ENCODE data around the gene SFTPB. TPM values are rescaled to one million over a fixed set of nuclear protein-coding genes. Genes with fewer than 3 reads are reported as not detected.
A peak's percentile ranks its signal among the peaks of the same experiment; 100 is the strongest.

SFTPB gene
- total and polyA plus RNA-seq, 5 donors from 2014 or later = not detected

DNA sequence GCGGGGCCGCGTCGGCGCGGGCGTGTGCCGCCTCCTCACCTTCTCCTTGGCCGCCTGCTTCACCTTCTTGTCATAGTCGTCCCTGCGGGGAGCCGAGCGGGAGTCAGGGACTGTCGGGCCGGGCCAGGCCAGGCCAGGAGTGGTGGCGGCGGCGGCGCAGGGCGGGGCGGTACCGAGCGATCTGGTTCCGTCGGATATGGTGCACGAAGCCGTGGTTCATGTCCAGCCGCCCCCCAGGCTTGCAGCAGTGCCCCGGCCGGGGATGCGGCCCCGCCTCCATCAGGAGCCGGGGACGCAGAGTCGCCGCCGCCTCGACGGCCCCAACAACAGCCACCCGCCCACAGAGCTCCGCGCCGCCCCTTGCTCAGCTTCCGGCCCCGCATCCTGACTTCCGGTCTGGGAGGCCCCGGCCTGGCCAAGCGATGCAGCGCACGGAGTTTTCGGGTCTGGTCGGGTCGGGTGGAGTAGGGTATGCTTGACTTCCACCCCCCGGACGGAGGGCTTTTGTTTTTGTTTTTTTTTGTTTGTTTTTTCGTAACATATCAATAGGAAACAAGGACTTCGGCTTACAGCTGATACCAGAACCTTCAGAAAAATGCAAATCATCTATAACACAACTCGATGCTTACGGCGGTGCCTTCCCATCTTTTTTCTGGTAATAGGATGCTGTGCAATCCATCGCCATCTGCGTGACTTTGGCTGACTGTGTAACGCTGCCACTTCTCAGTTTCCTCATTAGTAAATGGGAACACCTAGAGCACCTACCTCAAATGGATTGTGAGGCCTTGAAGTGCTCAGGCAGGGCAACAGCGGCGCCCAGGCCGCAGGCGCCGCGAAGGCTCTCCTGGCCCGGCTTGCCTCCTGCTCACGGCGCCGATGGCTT lies 56.1 kb downstream of the SFTPB start, which contains the start of gene C2orf68:
Gene C2orf68, minus strand, starts transcription at position 362 of the 883 bp plus-strand sequence. Its CDS starts 82 bp downstream, at position 280.
- H3K4me1 ChIP-seq (ENCODE audit: control insufficient read depth, insufficient read depth, low read length, poor library complexity, severe bottlenecking) = peaks cover 22% of the 10 kb centered on the region
- H3K27ac ChIP-seq (ENCODE audit: insufficient read depth, low read length, poor library complexity, severe bottlenecking) = peak within 1 kb of the TSS; percentile 76
- ATAC-seq (ENCODE audit: low read depth in 2 of 2) (peak; percentile 62 to 71), DNase-seq (peak; percentile 79 to 92 (median 82))
- no peaks in the 10 kb centered on the region for H3K9me3 ChIP-seq (ENCODE audit: control insufficient read depth in 2 of 2, low read length in 2 of 2)
- no peaks in the 10 kb centered on the region for H3K27me3 Mint-ChIP-seq
- H3K4me3 Mint-ChIP-seq = peak within 1 kb of the TSS; percentile 98 to 99 (median 99)
- no peaks in the 10 kb centered on the region for H3K9me3 Mint-ChIP-seq
- H3K27me3 ChIP-seq (ENCODE audit: control insufficient read depth, insufficient read depth, low read length) = no peaks in the 10 kb centered on the region
- peaks cover 23% of the 10 kb centered on the region for H3K36me3 ChIP-seq (ENCODE audit: control insufficient read depth, insufficient read depth, low read length)
- peaks cover 17% of the 10 kb centered on the region for H3K36me3 Mint-ChIP-seq
- H3K27ac Mint-ChIP-seq = peak within 1 kb of the TSS; percentile 93 to 97 (median 95)
- H3K4me3 ChIP-seq (ENCODE audit: low read depth, low read length) = peak within 1 kb of the TSS; percentile 92
- H3K4me1 Mint-ChIP-seq = peaks cover 4 to 50% (median 26%) of the 10 kb centered on the region in 4 donors

DNA sequence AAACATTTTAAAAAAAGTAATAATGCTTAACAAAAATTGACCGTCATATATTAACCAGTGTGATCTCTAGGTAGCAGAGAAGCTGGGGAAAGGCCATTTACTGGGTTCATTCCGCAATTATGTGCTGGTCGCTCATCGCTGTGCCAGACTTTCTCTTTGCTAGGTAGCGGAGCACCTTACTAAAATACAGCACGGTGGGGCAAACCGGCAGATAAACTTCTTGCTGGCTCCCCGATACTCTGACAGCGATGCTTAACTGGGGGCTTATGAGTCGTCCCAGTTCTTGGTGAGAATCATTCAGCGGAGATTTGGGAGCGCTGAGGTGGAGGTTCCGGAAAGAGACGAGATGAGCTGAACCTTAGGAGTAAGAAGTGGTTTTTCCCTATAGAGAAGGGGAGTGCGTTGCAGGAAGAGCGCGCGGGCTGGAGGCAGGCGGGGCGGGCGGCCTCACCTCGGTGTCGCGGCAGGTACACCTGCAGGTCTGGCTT lies 56.7 kb downstream of the SFTPB start:
- Mint-ChIP-seq H3K4me3 (peak overlapping the region; percentile 98 to 99 (median 99)), H3K27me3 (no peaks in the 10 kb centered on the region), H3K4me1 (peaks cover 4 to 53% (median 26%) of the 10 kb centered on the region in 4 donors), H3K9me3 (no peaks in the 10 kb centered on the region), H3K36me3 (peaks cover 17% of the 10 kb centered on the region), H3K27ac (peak overlapping the region; percentile 92 to 97 (median 93))
- H3K27me3 ChIP-seq (ENCODE audit: control insufficient read depth, insufficient read depth, low read length) = no peaks in the 10 kb centered on the region
- DNase-seq (peak in 1 of 3 donors; percentile 29), ATAC-seq (ENCODE audit: low read depth in 2 of 2) (peak in 1 of 2 donors; percentile 3)
- no peaks in the 10 kb centered on the region for H3K9me3 ChIP-seq (ENCODE audit: control insufficient read depth in 2 of 2, low read length in 2 of 2)
- H3K27ac ChIP-seq (ENCODE audit: insufficient read depth, low read length, poor library complexity, severe bottlenecking) = peak overlapping the region; percentile 76
- peaks cover 19% of the 10 kb centered on the region for H3K4me1 ChIP-seq (ENCODE audit: control insufficient read depth, insufficient read depth, low read length, poor library complexity, severe bottlenecking)
- H3K36me3 ChIP-seq (ENCODE audit: control insufficient read depth, insufficient read depth, low read length) = peaks cover 23% of the 10 kb centered on the region
- peak overlapping the region; percentile 92 for H3K4me3 ChIP-seq (ENCODE audit: low read depth, low read length)

Other genes starting within 250 kb of the SFTPB start
- gene SH2D6, start 249.5 kb downstream of the SFTPB start, total RNA-seq = 0.25 TPM
- not detected for gene SH2D6, start 249.5 kb downstream of the SFTPB start, polyA plus RNA-seq
- 137 TPM for gene MAT2A, start 129.0 kb downstream of the SFTPB start, total RNA-seq
- gene MAT2A, start 129.0 kb downstream of the SFTPB start, polyA plus RNA-seq = 100 to 1,000 TPM in 3 of 4 donors, 10 to 100 TPM in 1; 82.2 to 141 (median 108) TPM
- 20.0 TPM for gene GGCX, start 106.7 kb downstream of the SFTPB start, total RNA-seq
- gene GGCX, start 106.7 kb downstream of the SFTPB start, polyA plus RNA-seq = 10 to 100 TPM; 16.7 to 28.1 (median 17.7) TPM
- 105 TPM for gene VAMP8, start 90.6 kb downstream of the SFTPB start, total RNA-seq
- gene VAMP8, start 90.6 kb downstream of the SFTPB start, polyA plus RNA-seq = 100 to 1,000 TPM; 393 to 484 (median 437) TPM
- gene VAMP5, start 83.8 kb downstream of the SFTPB start, total RNA-seq = 54.8 TPM
- 100 to 1,000 TPM; 155 to 215 (median 185) TPM for gene VAMP5, start 83.8 kb downstream of the SFTPB start, polyA plus RNA-seq
- gene RNF181, start 72.5 kb downstream of the SFTPB start, total RNA-seq = 47.0 TPM
- gene RNF181, start 72.5 kb downstream of the SFTPB start, polyA plus RNA-seq = 100 to 1,000 TPM; 233 to 297 (median 251) TPM
- gene TMEM150A, start 65.5 kb downstream of the SFTPB start, total RNA-seq = 4.9 TPM
- 10 to 100 TPM in 1 of 4 donors, 1 to 10 TPM in 3; 8.0 to 11.3 (median 9.1) TPM for gene TMEM150A, start 65.5 kb downstream of the SFTPB start, polyA plus RNA-seq
- gene C2orf68, start 56.1 kb downstream of the SFTPB start, total RNA-seq = 43.9 TPM
- gene C2orf68, start 56.1 kb downstream of the SFTPB start, polyA plus RNA-seq = 10 to 100 TPM; 17.4 to 20.6 (median 18.7) TPM
- 62.6 TPM for gene USP39, start 52.0 kb downstream of the SFTPB start, total RNA-seq
- gene USP39, start 52.0 kb downstream of the SFTPB start, polyA plus RNA-seq = 10 to 100 TPM; 67.1 to 86.0 (median 74.0) TPM
- 2.4 TPM for gene GNLY, start 26.2 kb upstream of the SFTPB start, total RNA-seq
- 10 to 100 TPM in 1 of 4 donors, 1 to 10 TPM in 3; 6.4 to 10.9 (median 9.2) TPM for gene GNLY, start 26.2 kb upstream of the SFTPB start, polyA plus RNA-seq
- not detected for gene ATOH8, start 85.8 kb upstream of the SFTPB start, total RNA-seq
- not detected for gene ATOH8, start 85.8 kb upstream of the SFTPB start, polyA plus RNA-seq
- gene ST3GAL5, start 220.8 kb upstream of the SFTPB start, total RNA-seq = 25.8 TPM
- 10 to 100 TPM; 11.3 to 15.1 (median 13.5) TPM for gene ST3GAL5, start 220.8 kb upstream of the SFTPB start, polyA plus RNA-seq